WTC11 (cell line): ENCODE results near the gene TMTC3. TPM values are rescaled to one million over a fixed set of nuclear protein-coding genes. Genes with fewer than 3 reads are reported as not detected.

Experiments used
- ATAC-seq: fragments of 200-7000 bp; cut with Tn5 transposase; 2 replicates; pipeline ENCODE4 v1.10.0; 2021; ENCODE audit warnings: mild to moderate bottlenecking, moderate library complexity
- CTCF ChIA-PET: fragments of 300-600 bp; sonication (Branson Sonifier 250); formaldehyde crosslinking; loops from one replicate; lab custom pipeline; 2021; ENCODE audit warnings: antibody characterized with exemption; lab: Charles Lee
- POLR2A ChIA-PET: fragments of 350-600 bp; sonication (Branson Sonifier 250); formaldehyde crosslinking; loops from one replicate; lab custom pipeline; 2021; ENCODE audit warnings: antibody characterized with exemption; lab: Charles Lee
- DNase-seq: peaks from one replicate; pipeline ENCODE4 v3.0.0; 2021; ENCODE audit warnings: low spot score
- H3K27ac Mint-ChIP-seq: 2 replicates; pipeline ENCODE4 v1.8.0; 2021; ENCODE audit warnings: mixed read lengths
- H3K27me3 Mint-ChIP-seq: 2 replicates; pipeline ENCODE4 v1.8.0; 2021; ENCODE audit warnings: low read depth, mild to moderate bottlenecking, moderate library complexity, mixed read lengths
- H3K36me3 Mint-ChIP-seq: 2 replicates; pipeline ENCODE4 v1.8.0; 2021; ENCODE audit warnings: mixed read lengths
- H3K4me1 Mint-ChIP-seq: 2 replicates; pipeline ENCODE4 v1.8.0; 2022; ENCODE audit warnings: mixed read lengths
- H3K4me3 Mint-ChIP-seq: 2 replicates; pipeline ENCODE4 v1.8.0; 2021; ENCODE audit warnings: mild to moderate bottlenecking, moderate library complexity, mixed read lengths
- H3K9me3 Mint-ChIP-seq: 2 replicates; pipeline ENCODE4 v1.8.0; 2021; ENCODE audit warnings: mixed read lengths
- CBFB ChIP-seq: sonication (generic); formaldehyde crosslinking; IDR thresholded peaks from 2 replicates; pipeline ENCODE4 v1.8.1; 2022; ENCODE audit warnings: mild to moderate bottlenecking, low read depth, missing genetic modification reagents
- FOXP1 ChIP-seq: sonication (generic); formaldehyde crosslinking; IDR thresholded peaks from 2 replicates; pipeline ENCODE4 v1.8.0; 2022; ENCODE audit warnings: missing genetic modification reagents, mild to moderate bottlenecking, moderate library complexity, borderline replicate concordance
- GRHL2 ChIP-seq: fragments of 250-450 bp; sonication (Bioruptor Pico); IDR thresholded peaks from 2 replicates; pipeline ENCODE4 v1.8.0; 2022; ENCODE audit warnings: mild to moderate bottlenecking, moderate library complexity; ENCODE audit not compliant: insufficient replicate concordance, severe bottlenecking
- JAZF1 ChIP-seq: fragments of 250-450 bp; sonication (Bioruptor Pico); IDR thresholded peaks from 2 replicates; pipeline ENCODE4 v1.9.0; 2021; ENCODE audit warnings: moderate library complexity, mild to moderate bottlenecking, inconsistent platforms
- MYBL2 ChIP-seq: sonication (generic); formaldehyde crosslinking; IDR thresholded peaks from 2 replicates; pipeline ENCODE4 v1.8.1; 2023; ENCODE audit warnings: mild to moderate bottlenecking, moderate library complexity, missing genetic modification reagents
- PRRX2 ChIP-seq: fragments of 250-450 bp; sonication (Bioruptor Pico); IDR thresholded peaks from 2 replicates; pipeline ENCODE4 v1.8.0; 2021; ENCODE audit warnings: mild to moderate bottlenecking
- RELA ChIP-seq: sonication (generic); formaldehyde crosslinking; IDR thresholded peaks from 2 replicates; pipeline ENCODE4 v1.8.1; 2022; ENCODE audit warnings: missing genetic modification reagents, mild to moderate bottlenecking, borderline replicate concordance
- RORB ChIP-seq: fragments of 250-450 bp; sonication (Bioruptor Pico); IDR thresholded peaks from 2 replicates; pipeline ENCODE4 v1.9.0; 2021; ENCODE audit warnings: mild to moderate bottlenecking
- SOX15 ChIP-seq: fragments of 250-450 bp; sonication (Bioruptor Pico); IDR thresholded peaks from 2 replicates; pipeline ENCODE4 v1.9.0; 2021; ENCODE audit warnings: mild to moderate bottlenecking
- ZNF317 ChIP-seq: sonication (generic); formaldehyde crosslinking; IDR thresholded peaks from 2 replicates; pipeline ENCODE4 v1.8.1; 2023; ENCODE audit warnings: low read depth, mild to moderate bottlenecking, moderate library complexity, missing genetic modification reagents, borderline replicate concordance
- ZNF396 ChIP-seq: fragments of 250-450 bp; sonication (Bioruptor Pico); IDR thresholded peaks from 2 replicates; pipeline ENCODE4 v1.8.0; 2021; ENCODE audit warnings: mild to moderate bottlenecking, moderate library complexity, borderline replicate concordance
- total RNA-seq: library from RNA; stranded (reverse); gene quantifications from 3 replicates; pipeline ENCODE4 v1.2.3, GENCODE V29; 2021
- TF ChIP-seq, protein P1 (sequence below): sonication (generic); formaldehyde crosslinking; IDR thresholded peaks from 2 replicates; pipeline ENCODE4 v1.8.1; 2023; ENCODE audit warnings: mild to moderate bottlenecking, missing genetic modification reagents, moderate library complexity
- TF ChIP-seq, protein P2 (sequence below): sonication (generic); formaldehyde crosslinking; IDR thresholded peaks from 2 replicates; pipeline ENCODE4 v1.8.0; 2022; ENCODE audit warnings: mild to moderate bottlenecking, missing genetic modification reagents
- TF ChIP-seq, protein P3 (sequence below): sonication (generic); formaldehyde crosslinking; IDR thresholded peaks from 2 replicates; pipeline ENCODE4 v1.8.1; 2022; ENCODE audit warnings: low read depth, missing genetic modification reagents, borderline replicate concordance
- TF ChIP-seq, protein P4 (sequence below): sonication (generic); formaldehyde crosslinking; IDR thresholded peaks from 2 replicates; pipeline ENCODE4 v1.8.1; 2023; ENCODE audit warnings: mild to moderate bottlenecking, missing genetic modification reagents
- TF ChIP-seq, protein P5 (sequence below): sonication (generic); formaldehyde crosslinking; IDR thresholded peaks from 2 replicates; pipeline ENCODE4 v1.8.1; 2022; ENCODE audit warnings: mild to moderate bottlenecking, moderate library complexity, missing genetic modification reagents
- TF ChIP-seq, protein P6 (sequence below): sonication (generic); formaldehyde crosslinking; IDR thresholded peaks from 2 replicates; pipeline ENCODE4 v1.8.1; 2023; ENCODE audit warnings: mild to moderate bottlenecking, missing genetic modification reagents, moderate library complexity
- TF ChIP-seq, protein P7 (sequence below): sonication (generic); formaldehyde crosslinking; IDR thresholded peaks from 2 replicates; pipeline ENCODE4 v1.8.1; 2023; ENCODE audit warnings: mild to moderate bottlenecking, moderate library complexity, missing genetic modification reagents
- TF ChIP-seq, protein P8 (sequence below): sonication (generic); formaldehyde crosslinking; IDR thresholded peaks from 2 replicates; pipeline ENCODE4 v1.8.0; 2022; ENCODE audit warnings: missing genetic modification reagents
- TF ChIP-seq, protein P9 (sequence below): fragments of 250-450 bp; sonication (Bioruptor Pico); IDR thresholded peaks from 2 replicates; pipeline ENCODE4 v2.1.2; 2022; ENCODE audit warnings: mild to moderate bottlenecking, moderate library complexity

The TMTC3 gene
- total RNA-seq, 1 experiment from 2014 or later = 38.8 TPM

DNA sequence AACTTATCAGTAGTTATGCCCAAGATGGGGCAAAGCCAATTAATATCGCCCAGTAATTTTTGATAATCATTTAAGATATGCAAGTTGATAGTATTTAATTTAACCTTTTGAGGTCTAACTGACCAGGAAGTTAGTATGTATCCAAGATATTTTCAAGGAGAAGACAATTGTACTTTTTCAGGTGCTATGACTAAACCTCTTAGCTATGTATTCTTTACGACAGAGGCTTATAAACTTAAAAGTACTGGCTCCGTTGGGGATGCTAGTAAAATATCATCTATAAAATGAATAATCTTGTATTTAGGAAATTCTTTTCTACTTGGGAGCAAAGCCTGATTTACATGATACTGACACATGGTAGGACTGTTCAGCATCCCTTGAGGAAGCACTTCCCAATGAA lies 40.3 kb downstream of the TMTC3 start:
- no peak for TF ChIP-seq MYBL2 (CRISPR knock-in tag)
- TF ChIP-seq FOXP1 (CRISPR knock-in tag) = no peak
- TF ChIP-seq, protein P1, sequence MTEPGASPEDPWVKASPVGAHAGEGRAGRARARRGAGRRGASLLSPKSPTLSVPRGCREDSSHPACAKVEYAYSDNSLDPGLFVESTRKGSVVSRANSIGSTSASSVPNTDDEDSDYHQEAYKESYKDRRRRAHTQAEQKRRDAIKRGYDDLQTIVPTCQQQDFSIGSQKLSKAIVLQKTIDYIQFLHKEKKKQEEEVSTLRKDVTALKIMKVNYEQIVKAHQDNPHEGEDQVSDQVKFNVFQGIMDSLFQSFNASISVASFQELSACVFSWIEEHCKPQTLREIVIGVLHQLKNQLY (CRISPR knock-in tag) = no peak
- TF ChIP-seq RELA (CRISPR knock-in tag) = no peak
- TF ChIP-seq JAZF1 (CRISPR knock-in tag) = no peak
- TF ChIP-seq CBFB (CRISPR knock-in tag) = no peak
- TF ChIP-seq RORB = no peak
- TF ChIP-seq, protein P2, sequence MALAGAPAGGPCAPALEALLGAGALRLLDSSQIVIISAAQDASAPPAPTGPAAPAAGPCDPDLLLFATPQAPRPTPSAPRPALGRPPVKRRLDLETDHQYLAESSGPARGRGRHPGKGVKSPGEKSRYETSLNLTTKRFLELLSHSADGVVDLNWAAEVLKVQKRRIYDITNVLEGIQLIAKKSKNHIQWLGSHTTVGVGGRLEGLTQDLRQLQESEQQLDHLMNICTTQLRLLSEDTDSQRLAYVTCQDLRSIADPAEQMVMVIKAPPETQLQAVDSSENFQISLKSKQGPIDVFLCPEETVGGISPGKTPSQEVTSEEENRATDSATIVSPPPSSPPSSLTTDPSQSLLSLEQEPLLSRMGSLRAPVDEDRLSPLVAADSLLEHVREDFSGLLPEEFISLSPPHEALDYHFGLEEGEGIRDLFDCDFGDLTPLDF (CRISPR knock-in tag) = no peak
- TF ChIP-seq, protein P3, sequence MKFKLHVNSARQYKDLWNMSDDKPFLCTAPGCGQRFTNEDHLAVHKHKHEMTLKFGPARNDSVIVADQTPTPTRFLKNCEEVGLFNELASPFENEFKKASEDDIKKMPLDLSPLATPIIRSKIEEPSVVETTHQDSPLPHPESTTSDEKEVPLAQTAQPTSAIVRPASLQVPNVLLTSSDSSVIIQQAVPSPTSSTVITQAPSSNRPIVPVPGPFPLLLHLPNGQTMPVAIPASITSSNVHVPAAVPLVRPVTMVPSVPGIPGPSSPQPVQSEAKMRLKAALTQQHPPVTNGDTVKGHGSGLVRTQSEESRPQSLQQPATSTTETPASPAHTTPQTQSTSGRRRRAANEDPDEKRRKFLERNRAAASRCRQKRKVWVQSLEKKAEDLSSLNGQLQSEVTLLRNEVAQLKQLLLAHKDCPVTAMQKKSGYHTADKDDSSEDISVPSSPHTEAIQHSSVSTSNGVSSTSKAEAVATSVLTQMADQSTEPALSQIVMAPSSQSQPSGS (CRISPR knock-in tag) = no peak
- TF ChIP-seq, protein P4, sequence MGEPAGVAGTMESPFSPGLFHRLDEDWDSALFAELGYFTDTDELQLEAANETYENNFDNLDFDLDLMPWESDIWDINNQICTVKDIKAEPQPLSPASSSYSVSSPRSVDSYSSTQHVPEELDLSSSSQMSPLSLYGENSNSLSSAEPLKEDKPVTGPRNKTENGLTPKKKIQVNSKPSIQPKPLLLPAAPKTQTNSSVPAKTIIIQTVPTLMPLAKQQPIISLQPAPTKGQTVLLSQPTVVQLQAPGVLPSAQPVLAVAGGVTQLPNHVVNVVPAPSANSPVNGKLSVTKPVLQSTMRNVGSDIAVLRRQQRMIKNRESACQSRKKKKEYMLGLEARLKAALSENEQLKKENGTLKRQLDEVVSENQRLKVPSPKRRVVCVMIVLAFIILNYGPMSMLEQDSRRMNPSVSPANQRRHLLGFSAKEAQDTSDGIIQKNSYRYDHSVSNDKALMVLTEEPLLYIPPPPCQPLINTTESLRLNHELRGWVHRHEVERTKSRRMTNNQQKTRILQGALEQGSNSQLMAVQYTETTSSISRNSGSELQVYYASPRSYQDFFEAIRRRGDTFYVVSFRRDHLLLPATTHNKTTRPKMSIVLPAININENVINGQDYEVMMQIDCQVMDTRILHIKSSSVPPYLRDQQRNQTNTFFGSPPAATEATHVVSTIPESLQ (CRISPR knock-in tag) = no peak
- TF ChIP-seq ZNF317 (CRISPR knock-in tag) = no peak
- TF ChIP-seq PRRX2 = no peak
- TF ChIP-seq, protein P5, sequence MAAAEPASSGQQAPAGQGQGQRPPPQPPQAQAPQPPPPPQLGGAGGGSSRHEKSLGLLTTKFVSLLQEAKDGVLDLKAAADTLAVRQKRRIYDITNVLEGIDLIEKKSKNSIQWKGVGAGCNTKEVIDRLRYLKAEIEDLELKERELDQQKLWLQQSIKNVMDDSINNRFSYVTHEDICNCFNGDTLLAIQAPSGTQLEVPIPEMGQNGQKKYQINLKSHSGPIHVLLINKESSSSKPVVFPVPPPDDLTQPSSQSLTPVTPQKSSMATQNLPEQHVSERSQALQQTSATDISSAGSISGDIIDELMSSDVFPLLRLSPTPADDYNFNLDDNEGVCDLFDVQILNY (CRISPR knock-in tag) = no peak
- TF ChIP-seq, protein P6, sequence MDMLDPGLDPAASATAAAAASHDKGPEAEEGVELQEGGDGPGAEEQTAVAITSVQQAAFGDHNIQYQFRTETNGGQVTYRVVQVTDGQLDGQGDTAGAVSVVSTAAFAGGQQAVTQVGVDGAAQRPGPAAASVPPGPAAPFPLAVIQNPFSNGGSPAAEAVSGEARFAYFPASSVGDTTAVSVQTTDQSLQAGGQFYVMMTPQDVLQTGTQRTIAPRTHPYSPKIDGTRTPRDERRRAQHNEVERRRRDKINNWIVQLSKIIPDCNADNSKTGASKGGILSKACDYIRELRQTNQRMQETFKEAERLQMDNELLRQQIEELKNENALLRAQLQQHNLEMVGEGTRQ = no peak
- TF ChIP-seq, protein P7, sequence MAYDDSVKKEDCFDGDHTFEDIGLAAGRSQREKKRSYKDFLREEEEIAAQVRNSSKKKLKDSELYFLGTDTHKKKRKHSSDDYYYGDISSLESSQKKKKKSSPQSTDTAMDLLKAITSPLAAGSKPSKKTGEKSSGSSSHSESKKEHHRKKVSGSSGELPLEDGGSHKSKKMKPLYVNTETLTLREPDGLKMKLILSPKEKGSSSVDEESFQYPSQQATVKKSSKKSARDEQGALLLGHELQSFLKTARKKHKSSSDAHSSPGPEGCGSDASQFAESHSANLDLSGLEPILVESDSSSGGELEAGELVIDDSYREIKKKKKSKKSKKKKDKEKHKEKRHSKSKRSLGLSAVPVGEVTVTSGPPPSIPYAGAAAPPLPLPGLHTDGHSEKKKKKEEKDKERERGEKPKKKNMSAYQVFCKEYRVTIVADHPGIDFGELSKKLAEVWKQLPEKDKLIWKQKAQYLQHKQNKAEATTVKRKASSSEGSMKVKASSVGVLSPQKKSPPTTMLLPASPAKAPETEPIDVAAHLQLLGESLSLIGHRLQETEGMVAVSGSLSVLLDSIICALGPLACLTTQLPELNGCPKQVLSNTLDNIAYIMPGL (CRISPR knock-in tag) = no peak
- TF ChIP-seq, protein P8, sequence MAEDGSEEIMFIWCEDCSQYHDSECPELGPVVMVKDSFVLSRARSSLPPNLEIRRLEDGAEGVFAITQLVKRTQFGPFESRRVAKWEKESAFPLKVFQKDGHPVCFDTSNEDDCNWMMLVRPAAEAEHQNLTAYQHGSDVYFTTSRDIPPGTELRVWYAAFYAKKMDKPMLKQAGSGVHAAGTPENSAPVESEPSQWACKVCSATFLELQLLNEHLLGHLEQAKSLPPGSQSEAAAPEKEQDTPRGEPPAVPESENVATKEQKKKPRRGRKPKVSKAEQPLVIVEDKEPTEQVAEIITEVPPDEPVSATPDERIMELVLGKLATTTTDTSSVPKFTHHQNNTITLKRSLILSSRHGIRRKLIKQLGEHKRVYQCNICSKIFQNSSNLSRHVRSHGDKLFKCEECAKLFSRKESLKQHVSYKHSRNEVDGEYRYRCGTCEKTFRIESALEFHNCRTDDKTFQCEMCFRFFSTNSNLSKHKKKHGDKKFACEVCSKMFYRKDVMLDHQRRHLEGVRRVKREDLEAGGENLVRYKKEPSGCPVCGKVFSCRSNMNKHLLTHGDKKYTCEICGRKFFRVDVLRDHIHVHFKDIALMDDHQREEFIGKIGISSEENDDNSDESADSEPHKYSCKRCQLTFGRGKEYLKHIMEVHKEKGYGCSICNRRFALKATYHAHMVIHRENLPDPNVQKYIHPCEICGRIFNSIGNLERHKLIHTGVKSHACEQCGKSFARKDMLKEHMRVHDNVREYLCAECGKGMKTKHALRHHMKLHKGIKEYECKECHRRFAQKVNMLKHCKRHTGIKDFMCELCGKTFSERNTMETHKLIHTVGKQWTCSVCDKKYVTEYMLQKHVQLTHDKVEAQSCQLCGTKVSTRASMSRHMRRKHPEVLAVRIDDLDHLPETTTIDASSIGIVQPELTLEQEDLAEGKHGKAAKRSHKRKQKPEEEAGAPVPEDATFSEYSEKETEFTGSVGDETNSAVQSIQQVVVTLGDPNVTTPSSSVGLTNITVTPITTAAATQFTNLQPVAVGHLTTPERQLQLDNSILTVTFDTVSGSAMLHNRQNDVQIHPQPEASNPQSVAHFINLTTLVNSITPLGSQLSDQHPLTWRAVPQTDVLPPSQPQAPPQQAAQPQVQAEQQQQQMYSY (CRISPR knock-in tag) = no peak
- TF ChIP-seq, protein P9, sequence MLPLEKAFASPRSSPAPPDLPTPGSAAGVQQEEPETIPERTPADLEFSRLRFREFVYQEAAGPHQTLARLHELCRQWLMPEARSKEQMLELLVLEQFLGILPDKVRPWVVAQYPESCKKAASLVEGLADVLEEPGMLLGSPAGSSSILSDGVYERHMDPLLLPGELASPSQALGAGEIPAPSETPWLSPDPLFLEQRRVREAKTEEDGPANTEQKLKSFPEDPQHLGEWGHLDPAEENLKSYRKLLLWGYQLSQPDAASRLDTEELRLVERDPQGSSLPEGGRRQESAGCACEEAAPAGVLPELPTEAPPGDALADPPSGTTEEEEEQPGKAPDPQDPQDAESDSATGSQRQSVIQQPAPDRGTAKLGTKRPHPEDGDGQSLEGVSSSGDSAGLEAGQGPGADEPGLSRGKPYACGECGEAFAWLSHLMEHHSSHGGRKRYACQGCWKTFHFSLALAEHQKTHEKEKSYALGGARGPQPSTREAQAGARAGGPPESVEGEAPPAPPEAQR = no peak
- no peak for TF ChIP-seq GRHL2 (CRISPR knock-in tag)
- TF ChIP-seq SOX15 = no peak
- no peak for TF ChIP-seq ZNF396 (CRISPR knock-in tag)
- Mint-ChIP-seq H3K27me3 (no peaks in the 10 kb centered on the region), H3K9me3 (peaks cover 9% of the 10 kb centered on the region), H3K4me3 (no peak overlapping the region), H3K4me1 (peaks cover 2% of the 10 kb centered on the region; the same call in 1 of the 2 replicates), H3K36me3 (peaks cover 28% of the 10 kb centered on the region), H3K27ac (no peak overlapping the region)
- DNase-seq (no peak), ATAC-seq (no peak)
- ChIA-PET CTCF (no interaction called here), POLR2A (no interaction called here)
